Heart left ventricle (tissue), 13 donors: ENCODE measurements around the gene IKZF1.

Experiments
- CTCF ChIP-seq, 12 donors: fragments of 200-600 bp; sonication (generic) in 4 of 12; IDR thresholded peaks; one replicate each; pipeline versions ENCODE4 v1.5.0 to v1.8.0; 2018 to 2022; ENCODE audit warnings: antibody characterized with exemption in 12 of 12, mild to moderate bottlenecking in 5 of 12
- POLR2A ChIP-seq, 2 donors: fragments of 450-650 bp; IDR thresholded peaks; one replicate each; pipeline ENCODE4 v1.6.1; 2017; ENCODE audit warnings: antibody characterized with exemption in 2 of 2, mild to moderate bottlenecking in 2 of 2, moderate library complexity in 2 of 2
- donor health status: ischemic (EF 13 %, LVEDD 7.1; RV severe dilation, severe dysfunction).
- donor health status: DM: no; HTN: yes; CAD: no.
- donor health status: DM: no; HTN: no; CAD: no.
- donor health status: ischemic (EF 25% LVEDD 6.9; RV normal size, moderate dysfunction).
- donor health status: ischemic (EF 25% LVEDD 5.7; RV mildly dilated, moderate dysfunction).
- donor health status: ischemic (EF 35%, LVEDD 5.7; RV mildly dilated, moderate dysfunction).
- donor health status: nonischemic (EF 11% LVEDD 7.7; RV severe dilation, severe dysfunction).
- donor health status: DM: yes; HTN: yes; CAD: no.
- donor health status: PGD.
- donor health status: ischemic (EF 29% LVEDD 5.4; RV normal size, mild dysfunction).
- donor health status: nonischemic (EF 23%, LVEDD 6.1; RV moderate dilation, normal function).

- TF ChIP-seq POLR2A (IDR thresholded peaks at IDR 0.05) (no peak), CTCF (IDR thresholded peaks at IDR 0.05) (no peak)
Measured at GRCh38 chr7:50330254-50330653, 25.7 kb downstream of the IKZF1 start.
